HEK293 (cell line): ENCODE data around the gene SLC35F6.

Experiments
- CTCF ChIA-PET: fragments of 350-600 bp; formaldehyde crosslinking; extraction: SDS; loops from one replicate; lab custom pipeline; 2021; ENCODE audit warnings: antibody characterized with exemption; lab: Yijun Ruan, JAX
- POLR2A ChIA-PET: fragments of 300-600 bp; formaldehyde crosslinking; extraction: SDS; loops from one replicate; lab custom pipeline; 2020; ENCODE audit warnings: antibody characterized with exemption, inconsistent platforms; lab: Yijun Ruan, JAX
- H3K27ac ChIP-seq: fragments of 200-500 bp; sonication (Bioruptor generic); 2 replicates; pipeline ENCODE4 v1.5.1; 2014; ENCODE audit warnings: low read depth, low read length, control low read depth, inconsistent platforms; ENCODE audit errors: extremely low read depth
- H3K36me3 ChIP-seq, 2 experiments: fragments of 200-500 bp in 1 of 2; sonication (Bioruptor generic) in 1 of 2; 1 replicate in 1 of 2; 2 replicates in 1 of 2; pipeline ENCODE4 v1.5.1; 2014 to 2017; ENCODE audit warnings: inconsistent platforms in 2 of 2, low read length in 2 of 2; ENCODE audit not compliant: control insufficient read depth in 2 of 2, insufficient read depth in 1 of 2
- H3K4me1 ChIP-seq: fragments of 200-500 bp; sonication (Bioruptor generic); 2 replicates; pipeline ENCODE4 v1.5.1; 2014; ENCODE audit warnings: mild to moderate bottlenecking, low read length, inconsistent platforms; ENCODE audit not compliant: control insufficient read depth, insufficient read depth
- H3K4me3 ChIP-seq: 2 replicates; pipeline ENCODE4 v1.5.1; 2011; ENCODE audit warnings: low read depth, mild to moderate bottlenecking, control low read depth, low read length, moderate library complexity
- H3K9me3 ChIP-seq: fragments of 200-500 bp; sonication (Bioruptor generic); 2 replicates; pipeline ENCODE4 v1.5.1; 2014; ENCODE audit warnings: low read depth, low read length, inconsistent platforms; ENCODE audit not compliant: control insufficient read depth, insufficient read depth
- FEZF1 ChIP-seq: fragments of 450-650 bp; formaldehyde crosslinking; IDR thresholded peaks from 2 replicates; pipeline ENCODE4 v1.5.1; 2016; ENCODE audit warnings: missing biosample characterization, missing genetic modification characterization
- GLI2 ChIP-seq: fragments of 450-650 bp; formaldehyde crosslinking; IDR thresholded peaks from 2 replicates; pipeline ENCODE4; 2017; ENCODE audit warnings: missing biosample characterization, missing genetic modification characterization, low read depth, borderline replicate concordance
- MYNN ChIP-seq: fragments of 450-650 bp; formaldehyde crosslinking; IDR thresholded peaks from 2 replicates; pipeline ENCODE4 v1.5.1; 2016; ENCODE audit warnings: missing biosample characterization, missing genetic modification characterization, borderline replicate concordance
- SETDB1 ChIP-seq: IDR thresholded peaks from one replicate; pipeline ENCODE4 v1.6.1; 2017; ENCODE audit warnings: mild to moderate bottlenecking, low read length, moderate library complexity, mixed read lengths; ENCODE audit not compliant: insufficient read length
- SP2 ChIP-seq: fragments of 450-650 bp; formaldehyde crosslinking; IDR thresholded peaks from 2 replicates; pipeline ENCODE4 v1.5.1; 2016; ENCODE audit warnings: missing biosample characterization, missing genetic modification characterization
- YY1 ChIP-seq: fragments of 450-650 bp; formaldehyde crosslinking; IDR thresholded peaks from 2 replicates; pipeline ENCODE4 v1.5.1; 2018; ENCODE audit warnings: missing biosample characterization, missing genetic modification characterization
- ZBTB20 ChIP-seq: fragments of 450-650 bp; formaldehyde crosslinking; IDR thresholded peaks from 2 replicates; pipeline ENCODE4 v1.5.1; 2016; ENCODE audit warnings: missing biosample characterization, missing genetic modification characterization
- ZNF10 ChIP-seq: fragments of 450-650 bp; formaldehyde crosslinking; IDR thresholded peaks from 2 replicates; pipeline ENCODE4 v1.5.1; 2017; ENCODE audit warnings: missing biosample characterization, missing genetic modification characterization
- ZNF155 ChIP-seq: fragments of 450-650 bp; formaldehyde crosslinking; IDR thresholded peaks from 2 replicates; pipeline ENCODE4 v1.5.1; 2016; ENCODE audit warnings: missing biosample characterization, missing genetic modification characterization
- ZNF239 ChIP-seq: fragments of 450-650 bp; formaldehyde crosslinking; IDR thresholded peaks from 2 replicates; pipeline ENCODE4 v1.5.1; 2016; ENCODE audit warnings: missing biosample characterization, missing genetic modification characterization
- ZNF248 ChIP-seq: fragments of 450-650 bp; formaldehyde crosslinking; IDR thresholded peaks from 2 replicates; pipeline ENCODE4 v1.5.1; 2017; ENCODE audit warnings: missing biosample characterization, missing genetic modification characterization
- ZNF335 ChIP-seq: fragments of 450-650 bp; formaldehyde crosslinking; conservative IDR thresholded peaks from 2 replicates; pipeline ENCODE4 v1.5.1; 2016; ENCODE audit warnings: missing biosample characterization, missing genetic modification characterization
- ZNF350 ChIP-seq: fragments of 450-650 bp; formaldehyde crosslinking; IDR thresholded peaks from 2 replicates; pipeline ENCODE4 v1.5.0; 2017; ENCODE audit warnings: missing biosample characterization, mild to moderate bottlenecking, missing genetic modification characterization
- ZNF548 ChIP-seq: fragments of 450-650 bp; formaldehyde crosslinking; IDR thresholded peaks from 2 replicates; pipeline ENCODE4 v1.5.1; 2016; ENCODE audit warnings: missing biosample characterization, missing genetic modification characterization
- ZNF624 ChIP-seq: fragments of 450-650 bp; formaldehyde crosslinking; IDR thresholded peaks from 2 replicates; pipeline ENCODE4 v1.5.1; 2017; ENCODE audit warnings: missing biosample characterization, missing genetic modification characterization
- ZNF76 ChIP-seq: fragments of 450-650 bp; formaldehyde crosslinking; IDR thresholded peaks from 2 replicates; pipeline ENCODE4; 2016; ENCODE audit warnings: low read depth, missing biosample characterization, missing genetic modification characterization, borderline replicate concordance
- ZNF830 ChIP-seq: fragments of 450-650 bp; IDR thresholded peaks from 2 replicates; pipeline ENCODE4 v1.5.0; 2018; ENCODE audit warnings: missing biosample characterization, missing genetic modification characterization, low read depth, mild to moderate bottlenecking, moderate library complexity
- ZSCAN4 ChIP-seq: fragments of 450-650 bp; formaldehyde crosslinking; IDR thresholded peaks from 2 replicates; pipeline ENCODE4 v1.5.1; 2017; ENCODE audit warnings: missing biosample characterization, missing genetic modification characterization
- TF ChIP-seq, protein P1 (sequence below): fragments of 450-650 bp; formaldehyde crosslinking; IDR thresholded peaks from 2 replicates; pipeline ENCODE4 v1.5.1; 2016; ENCODE audit warnings: missing biosample characterization, missing genetic modification characterization
- TF ChIP-seq, protein P2 (sequence below): fragments of 450-650 bp; formaldehyde crosslinking; IDR thresholded peaks from 2 replicates; pipeline ENCODE4 v1.5.1; 2016; ENCODE audit warnings: missing biosample characterization, missing genetic modification characterization, borderline replicate concordance

SLC35F6 gene

GRCh38 chr2:26805241-26805676 is 41.2 kb downstream of the SLC35F6 start:
- no peaks in the 10 kb centered on the region for H3K4me1 ChIP-seq
- TF ChIP-seq ZBTB20 (tag by site-specific recombination) (no peak), ZNF350 (tag by site-specific recombination) (no peak), ZNF335 (tag by site-specific recombination) (no peak), SP2 (tag by site-specific recombination) (no peak), ZNF830 (no peak), ZNF239 (tag by site-specific recombination) (no peak), MYNN (tag by site-specific recombination) (no peak), GLI2 (tag by site-specific recombination) (no peak), ZNF76 (tag by site-specific recombination) (no peak), FEZF1 (tag by site-specific recombination) (no peak), SETDB1 (no peak), ZSCAN4 (tag by site-specific recombination) (no peak), ZNF248 (tag by site-specific recombination) (no peak), ZNF155 (no peak), ZNF10 (tag by site-specific recombination) (no peak), YY1 (no peak), ZNF624 (tag by site-specific recombination) (no peak), ZNF548 (tag by site-specific recombination) (no peak)
- TF ChIP-seq, protein P1, sequence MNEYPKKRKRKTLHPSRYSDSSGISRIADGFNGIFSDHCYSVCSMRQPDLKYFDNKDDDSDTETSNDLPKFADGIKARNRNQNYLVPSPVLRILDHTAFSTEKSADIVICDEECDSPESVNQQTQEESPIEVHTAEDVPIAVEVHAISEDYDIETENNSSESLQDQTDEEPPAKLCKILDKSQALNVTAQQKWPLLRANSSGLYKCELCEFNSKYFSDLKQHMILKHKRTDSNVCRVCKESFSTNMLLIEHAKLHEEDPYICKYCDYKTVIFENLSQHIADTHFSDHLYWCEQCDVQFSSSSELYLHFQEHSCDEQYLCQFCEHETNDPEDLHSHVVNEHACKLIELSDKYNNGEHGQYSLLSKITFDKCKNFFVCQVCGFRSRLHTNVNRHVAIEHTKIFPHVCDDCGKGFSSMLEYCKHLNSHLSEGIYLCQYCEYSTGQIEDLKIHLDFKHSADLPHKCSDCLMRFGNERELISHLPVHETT = no peak
- TF ChIP-seq, protein P2, sequence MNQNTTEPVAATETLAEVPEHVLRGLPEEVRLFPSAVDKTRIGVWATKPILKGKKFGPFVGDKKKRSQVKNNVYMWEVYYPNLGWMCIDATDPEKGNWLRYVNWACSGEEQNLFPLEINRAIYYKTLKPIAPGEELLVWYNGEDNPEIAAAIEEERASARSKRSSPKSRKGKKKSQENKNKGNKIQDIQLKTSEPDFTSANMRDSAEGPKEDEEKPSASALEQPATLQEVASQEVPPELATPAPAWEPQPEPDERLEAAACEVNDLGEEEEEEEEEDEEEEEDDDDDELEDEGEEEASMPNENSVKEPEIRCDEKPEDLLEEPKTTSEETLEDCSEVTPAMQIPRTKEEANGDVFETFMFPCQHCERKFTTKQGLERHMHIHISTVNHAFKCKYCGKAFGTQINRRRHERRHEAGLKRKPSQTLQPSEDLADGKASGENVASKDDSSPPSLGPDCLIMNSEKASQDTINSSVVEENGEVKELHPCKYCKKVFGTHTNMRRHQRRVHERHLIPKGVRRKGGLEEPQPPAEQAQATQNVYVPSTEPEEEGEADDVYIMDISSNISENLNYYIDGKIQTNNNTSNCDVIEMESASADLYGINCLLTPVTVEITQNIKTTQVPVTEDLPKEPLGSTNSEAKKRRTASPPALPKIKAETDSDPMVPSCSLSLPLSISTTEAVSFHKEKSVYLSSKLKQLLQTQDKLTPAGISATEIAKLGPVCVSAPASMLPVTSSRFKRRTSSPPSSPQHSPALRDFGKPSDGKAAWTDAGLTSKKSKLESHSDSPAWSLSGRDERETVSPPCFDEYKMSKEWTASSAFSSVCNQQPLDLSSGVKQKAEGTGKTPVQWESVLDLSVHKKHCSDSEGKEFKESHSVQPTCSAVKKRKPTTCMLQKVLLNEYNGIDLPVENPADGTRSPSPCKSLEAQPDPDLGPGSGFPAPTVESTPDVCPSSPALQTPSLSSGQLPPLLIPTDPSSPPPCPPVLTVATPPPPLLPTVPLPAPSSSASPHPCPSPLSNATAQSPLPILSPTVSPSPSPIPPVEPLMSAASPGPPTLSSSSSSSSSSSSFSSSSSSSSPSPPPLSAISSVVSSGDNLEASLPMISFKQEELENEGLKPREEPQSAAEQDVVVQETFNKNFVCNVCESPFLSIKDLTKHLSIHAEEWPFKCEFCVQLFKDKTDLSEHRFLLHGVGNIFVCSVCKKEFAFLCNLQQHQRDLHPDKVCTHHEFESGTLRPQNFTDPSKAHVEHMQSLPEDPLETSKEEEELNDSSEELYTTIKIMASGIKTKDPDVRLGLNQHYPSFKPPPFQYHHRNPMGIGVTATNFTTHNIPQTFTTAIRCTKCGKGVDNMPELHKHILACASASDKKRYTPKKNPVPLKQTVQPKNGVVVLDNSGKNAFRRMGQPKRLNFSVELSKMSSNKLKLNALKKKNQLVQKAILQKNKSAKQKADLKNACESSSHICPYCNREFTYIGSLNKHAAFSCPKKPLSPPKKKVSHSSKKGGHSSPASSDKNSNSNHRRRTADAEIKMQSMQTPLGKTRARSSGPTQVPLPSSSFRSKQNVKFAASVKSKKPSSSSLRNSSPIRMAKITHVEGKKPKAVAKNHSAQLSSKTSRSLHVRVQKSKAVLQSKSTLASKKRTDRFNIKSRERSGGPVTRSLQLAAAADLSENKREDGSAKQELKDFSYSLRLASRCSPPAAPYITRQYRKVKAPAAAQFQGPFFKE = no peak
- H3K4me3 ChIP-seq = no peak overlapping the region
- no peak overlapping the region for H3K27ac ChIP-seq
- H3K9me3 ChIP-seq = no peaks in the 10 kb centered on the region
- CTCF ChIA-PET = no interaction called here
- H3K36me3 ChIP-seq = peaks cover 0 to 9% of the 10 kb centered on the region in 2 experiments; a peak in 2 of 3 replicates
- POLR2A ChIA-PET = no interaction called here
